ENCODE results near the gene CERS6. TPM values are rescaled to one million over a fixed set of nuclear protein-coding genes. Genes with fewer than 3 reads are reported as not detected.

Gene CERS6
- total and polyA plus RNA-seq, 10 of the 15 experiments (the other 5 are each of a cell fraction or from before 2014, with no cell fraction given), result 1.3 to 20.4 (median 14.1) TPM

DNA sequence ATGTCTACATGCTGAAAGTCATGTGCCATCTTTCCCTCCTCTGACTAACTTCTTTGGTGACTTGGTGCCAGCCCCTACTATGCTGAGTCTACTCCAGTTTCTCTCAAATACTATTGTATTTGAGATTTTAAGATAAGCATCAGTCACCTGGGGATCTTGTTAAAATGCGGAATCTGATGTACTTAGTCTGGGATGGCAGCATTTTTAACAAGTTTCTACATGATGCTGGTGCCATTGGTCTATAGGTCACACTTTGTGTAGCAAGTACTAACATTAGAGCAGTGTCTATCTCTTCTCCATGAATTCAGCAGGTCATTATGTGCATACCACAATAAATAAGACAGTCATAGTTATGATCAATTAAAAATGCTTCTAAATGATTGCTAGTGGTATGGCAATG lies 106.9 kb downstream of the CERS6 start:
- intact Hi-C loops (cut with micrococcal nuclease; ENCODE audit: unreplicated experiment), result no loop called here
- peaks cover 20% of the 10 kb centered on the region; the same call in 1 of the 2 replicates for H3K4me1 ChIP-seq (ENCODE audit: control insufficient read depth, insufficient read depth, low read length)
- peaks cover 1 to 7% of the 10 kb centered on the region in 2 experiments; a peak in 2 of 4 replicates for H3K36me3 ChIP-seq (ENCODE audit: control insufficient read depth in 2 of 2, insufficient read depth in 2 of 2, low read length in 1 of 2)
- no peak overlapping the region for H3K9ac ChIP-seq (ENCODE audit: control insufficient read depth, insufficient read depth, low read length)
- H2AFZ ChIP-seq (ENCODE audit: control insufficient read depth, low read depth, low read length), result no peak overlapping the region
- FAIRE-seq (no peak), DNase-seq (ENCODE audit: low read depth, low spot score) (no peak), ATAC-seq (no peak)
- H4K20me1 ChIP-seq (ENCODE audit: control insufficient read depth, insufficient read depth), result no peaks in the 10 kb centered on the region
- H3K9me3 ChIP-seq (replicated peaks; ENCODE audit: control insufficient read depth, insufficient read depth, low read length), result peaks cover 7% of the 10 kb centered on the region; the same call in 2 of the 3 replicates
- ChIA-PET CTCF (no interaction called here), POLR2A (no interaction called here), RAD21 (ENCODE audit: unreplicated experiment) (no interaction called here), SMC1A (ENCODE audit: uncharacterized antibody, unreplicated experiment) (no interaction called here)
- 100% methylated on average over 1 of the region's 1 CpG for WGBS (ENCODE audit: insufficient coverage, insufficient replicate concordance, low lambda C conversion rate, missing lambda C conversion rate)
- no peaks in the 10 kb centered on the region for H3K27me3 ChIP-seq (replicated peaks in 1 of 2; ENCODE audit: control insufficient read depth in 2 of 2, insufficient read depth in 2 of 2, low read length in 1 of 2)
- H3K27ac ChIP-seq (ENCODE audit: control insufficient read depth, insufficient read depth), result no peak overlapping the region
- H3K79me2 ChIP-seq (ENCODE audit: control insufficient read depth, insufficient read depth, low read length), result peaks cover 5% of the 10 kb centered on the region
- H3K4me2 ChIP-seq (ENCODE audit: control insufficient read depth, insufficient read depth), result no peak overlapping the region
- no TSS peak for BruUV-seq (replicated peaks)
- in situ Hi-C loops (cut with MboI), result no loop called here
- no peak overlapping the region for H3K4me3 ChIP-seq
- TF ChIP-seq BCL11A (IDR thresholded peaks at IDR 0.05; ENCODE audit: low read depth, low read length), result no peak
- TF ChIP-seq, protein P1, sequence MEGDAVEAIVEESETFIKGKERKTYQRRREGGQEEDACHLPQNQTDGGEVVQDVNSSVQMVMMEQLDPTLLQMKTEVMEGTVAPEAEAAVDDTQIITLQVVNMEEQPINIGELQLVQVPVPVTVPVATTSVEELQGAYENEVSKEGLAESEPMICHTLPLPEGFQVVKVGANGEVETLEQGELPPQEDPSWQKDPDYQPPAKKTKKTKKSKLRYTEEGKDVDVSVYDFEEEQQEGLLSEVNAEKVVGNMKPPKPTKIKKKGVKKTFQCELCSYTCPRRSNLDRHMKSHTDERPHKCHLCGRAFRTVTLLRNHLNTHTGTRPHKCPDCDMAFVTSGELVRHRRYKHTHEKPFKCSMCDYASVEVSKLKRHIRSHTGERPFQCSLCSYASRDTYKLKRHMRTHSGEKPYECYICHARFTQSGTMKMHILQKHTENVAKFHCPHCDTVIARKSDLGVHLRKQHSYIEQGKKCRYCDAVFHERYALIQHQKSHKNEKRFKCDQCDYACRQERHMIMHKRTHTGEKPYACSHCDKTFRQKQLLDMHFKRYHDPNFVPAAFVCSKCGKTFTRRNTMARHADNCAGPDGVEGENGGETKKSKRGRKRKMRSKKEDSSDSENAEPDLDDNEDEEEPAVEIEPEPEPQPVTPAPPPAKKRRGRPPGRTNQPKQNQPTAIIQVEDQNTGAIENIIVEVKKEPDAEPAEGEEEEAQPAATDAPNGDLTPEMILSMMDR (IDR thresholded peaks at IDR 0.05 in 2 of 3, conservative IDR thresholded peaks at IDR 0.05 in 1 of 3; ENCODE audit: control insufficient read depth in 2 of 3, extremely low read depth in 1 of 3, insufficient read depth in 1 of 3, low read depth in 3 of 3, low read length in 3 of 3), result no peak
- TF ChIP-seq TCF3 (IDR thresholded peaks at IDR 0.05; ENCODE audit: borderline replicate concordance, insufficient read depth, low read depth, low read length), result no peak
- no peak for TF ChIP-seq MTA2 (IDR thresholded peaks at IDR 0.05; ENCODE audit: low read depth)
- no peak for TF ChIP-seq ZZZ3 (IDR thresholded peaks at IDR 0.05; ENCODE audit: control insufficient read depth, insufficient read length, low read depth)
- no peak for TF ChIP-seq BACH1 (IDR thresholded peaks at IDR 0.05; ENCODE audit: borderline replicate concordance)
- TF ChIP-seq CBX5 (IDR thresholded peaks at IDR 0.05; ENCODE audit: low read depth), result no peak
- no peak for TF ChIP-seq NR2C1 (IDR thresholded peaks at IDR 0.05)
- no peak for TF ChIP-seq USF2 (IDR thresholded peaks at IDR 0.05; ENCODE audit: borderline replicate concordance, low read depth, low read length)
- TF ChIP-seq RELA (IDR thresholded peaks at IDR 0.05; ENCODE audit: borderline replicate concordance, partially characterized antibody), result no peak
- no peak for TF ChIP-seq CHD2 (IDR thresholded peaks at IDR 0.05; ENCODE audit: borderline replicate concordance, low read depth, low read length)
- TF ChIP-seq ATF2 (IDR thresholded peaks at IDR 0.05; ENCODE audit: low read length), result no peak
- TF ChIP-seq NR2F1 (conservative IDR thresholded peaks at IDR 0.05), result no peak
- TF ChIP-seq ZBTB40 (IDR thresholded peaks at IDR 0.05; ENCODE audit: borderline replicate concordance), result no peak
- no peak for TF ChIP-seq PAX8 (IDR thresholded peaks at IDR 0.05)

Data from GM12878 (cell line).